ENCODE data around the gene GJD4.

Gene GJD4

GRCh38 chr10:35633006-35633980 lies 28.2 kb downstream of the GJD4 start:
- no peak for TF ChIP-seq CTCF (conservative IDR thresholded peaks at IDR 0.05; ENCODE audit: low read depth, low read length)
- DNase-seq (ENCODE audit: low read depth): no peak
- H3K4me3 ChIP-seq (ENCODE audit: low read length): no peak overlapping the region

- no peak for DNase-seq (ENCODE audit: low read depth)
- TF ChIP-seq CTCF (conservative IDR thresholded peaks at IDR 0.05; ENCODE audit: low read depth, low read length): peak; percentile 93
- H3K4me3 ChIP-seq (ENCODE audit: low read length): no peak overlapping the region
Measured at GRCh38 chr10:35635576-35635975, 30.4 kb downstream of the GJD4 start.

GRCh38 chr10:35636956-35637355 lies 31.8 kb downstream of the GJD4 start:
- TF ChIP-seq CTCF (conservative IDR thresholded peaks at IDR 0.05; ENCODE audit: low read depth, low read length): no peak
- DNase-seq (ENCODE audit: low read depth): no peak
- peak overlapping the region; percentile 65 for H3K4me3 ChIP-seq (ENCODE audit: low read length)

- DNase-seq (ENCODE audit: low read depth): no peak
- H3K4me3 ChIP-seq (ENCODE audit: low read length): peak overlapping the region; percentile 65
Measured at GRCh38 chr10:35637462-35637861, 32.3 kb downstream of the GJD4 start.

GRCh38 chr10:35638101-35638500 lies 33.0 kb downstream of the GJD4 start:
- no peak for TF ChIP-seq CTCF (conservative IDR thresholded peaks at IDR 0.05; ENCODE audit: low read depth, low read length)
- no peak for DNase-seq (ENCODE audit: low read depth)
- H3K4me3 ChIP-seq (ENCODE audit: low read length): peak overlapping the region; percentile 65

More at GRCh38 chr10:35637462-35637861, 32.3 kb downstream of the GJD4 start:
- no peak for TF ChIP-seq CTCF (conservative IDR thresholded peaks at IDR 0.05; ENCODE audit: low read depth, low read length)

- peak overlapping the region; percentile 70 for H3K4me3 ChIP-seq (ENCODE audit: low read length)
- no peak for DNase-seq (ENCODE audit: low read depth)
- no peak for TF ChIP-seq CTCF (conservative IDR thresholded peaks at IDR 0.05; ENCODE audit: low read depth, low read length)
Measured at GRCh38 chr10:35639021-35639727, 34.0 kb downstream of the GJD4 start.

All from retinal pigment epithelial cell (primary cell).